HG03103 (cell line): ENCODE results near the gene SULT1C4.
"Not testable (repeated sequence)": the region's sequence is repeated elsewhere in the genome, so short reads cannot be mapped to it uniquely, and the experiment has no call there.

Experiments used
- ATAC-seq: cut with Tn5 transposase; IDR thresholded peaks from one replicate; pipeline ENCODE4 v1.9.1; 2021; ENCODE audit warnings: low read depth; ENCODE audit not compliant: unreplicated experiment

Gene SULT1C4

GRCh38 chr2:108377815-108378630, at the start of gene SULT1C4:
Gene SULT1C4 (plus strand): TSS chr2:108377954. CDS start chr2:108378338, 384 bp downstream.
- no peak for ATAC-seq

GRCh38 chr2:108329771-108330170, 48.0 kb upstream of the SULT1C4 start:
- ATAC-seq = no peak

- ATAC-seq = no peak
Measured at GRCh38 chr2:108330979-108331378, 46.8 kb upstream of the SULT1C4 start.

- ATAC-seq = no peak
Measured at GRCh38 chr2:108345951-108346350, 31.8 kb upstream of the SULT1C4 start.

DNA sequence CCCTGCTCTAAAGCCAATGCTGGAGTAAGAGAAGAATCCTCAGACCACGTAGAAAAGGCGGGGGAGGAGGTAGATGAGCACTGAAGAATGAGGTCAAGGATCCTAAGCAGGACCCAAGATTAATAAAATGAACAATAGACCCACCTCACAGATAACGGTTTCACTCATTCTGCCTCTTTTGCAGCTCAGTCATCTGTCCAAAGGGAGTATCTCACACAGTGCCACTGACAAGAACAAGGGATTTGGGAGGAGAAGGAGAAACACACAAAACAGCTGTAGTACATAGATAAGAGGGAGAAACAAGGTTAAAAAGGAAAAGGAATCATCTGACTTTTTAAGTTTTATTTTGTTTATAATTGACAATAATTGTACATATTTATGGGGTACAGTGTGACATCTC, 30.9 kb upstream of the SULT1C4 start:
- no peak for ATAC-seq

DNA sequence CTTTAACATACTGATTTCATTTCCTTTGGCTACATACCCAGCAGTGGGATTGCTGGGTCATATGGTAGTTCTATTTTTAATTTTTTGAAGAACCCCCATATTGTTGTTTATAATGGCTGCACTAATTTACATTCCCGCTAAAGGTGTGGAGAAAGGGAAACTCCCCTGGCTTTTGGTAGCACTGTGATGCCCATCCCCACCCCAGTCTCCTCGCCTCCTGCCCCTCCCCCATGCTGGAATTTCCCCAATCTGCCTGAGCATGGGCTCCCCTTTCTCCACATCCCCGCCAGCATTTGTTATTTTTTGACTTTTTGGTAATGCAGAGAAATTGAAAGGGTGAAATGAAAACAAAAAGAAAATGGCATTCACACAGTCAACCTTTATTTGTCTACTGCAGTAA, 30.0 kb upstream of the SULT1C4 start:
- no peak for ATAC-seq

DNA sequence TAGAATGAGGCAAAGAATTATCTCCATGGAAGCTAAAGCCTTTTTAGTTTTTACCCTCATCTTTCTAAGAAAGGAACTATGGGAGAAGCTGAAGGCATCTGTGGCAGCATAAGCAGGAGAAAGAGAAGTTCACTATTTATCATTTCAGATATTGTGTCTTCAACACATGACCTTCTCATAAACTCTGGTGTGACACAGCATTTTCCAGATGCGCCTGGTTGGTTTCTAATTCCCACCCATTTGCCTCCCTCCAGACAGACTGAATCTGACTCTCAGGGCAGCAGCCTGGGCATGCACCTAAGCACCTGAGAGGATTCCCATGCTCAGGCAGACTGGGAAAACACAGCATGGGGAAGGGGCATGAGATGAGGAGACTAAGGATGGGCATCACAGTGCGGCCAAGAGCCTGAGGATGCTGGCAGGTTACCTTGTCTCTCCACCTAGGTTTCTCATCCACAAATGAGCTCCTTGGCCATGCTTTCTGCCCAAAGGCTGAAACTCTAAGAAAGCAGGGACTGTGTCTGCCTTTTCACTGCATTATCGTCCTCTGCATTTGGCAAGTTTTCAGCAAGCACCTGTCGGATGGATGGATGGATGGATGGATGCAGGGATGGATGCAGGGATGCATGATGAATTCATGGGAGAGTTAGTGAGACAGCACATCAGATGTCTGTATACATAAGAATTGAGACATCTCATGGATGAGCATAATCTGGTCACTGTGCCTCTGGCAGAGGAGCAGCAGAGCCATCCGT, 28.8 kb upstream of the SULT1C4 start:
- ATAC-seq = no peak

- no peak for ATAC-seq
Measured at GRCh38 chr2:108349571-108349928, 28.2 kb upstream of the SULT1C4 start.

DNA sequence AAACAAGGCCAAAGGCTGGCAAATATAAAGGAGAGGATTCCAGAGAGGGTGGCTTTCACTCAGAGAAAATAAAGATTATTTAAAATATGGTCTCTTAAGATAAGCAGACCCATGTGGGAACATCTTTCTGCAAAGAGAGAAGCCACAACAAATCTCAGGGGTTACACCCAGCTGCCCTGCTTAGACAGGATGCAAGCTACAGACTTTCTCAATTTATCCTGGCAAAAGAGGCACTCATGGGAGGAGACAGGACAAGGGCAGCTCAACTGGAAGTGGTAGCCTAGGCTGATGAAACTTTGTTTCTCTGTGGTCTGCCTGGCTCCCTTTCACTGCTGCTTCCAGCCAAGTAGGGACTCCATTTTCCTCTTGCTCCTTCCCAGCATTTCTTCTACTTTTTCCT, 25.9 kb upstream of the SULT1C4 start:
- ATAC-seq = no peak

- no peak for ATAC-seq
Measured at GRCh38 chr2:108354136-108354535, 23.6 kb upstream of the SULT1C4 start.

- no peak for ATAC-seq
Measured at GRCh38 chr2:108355906-108356734, 21.6 kb upstream of the SULT1C4 start.

- ATAC-seq = not testable (repeated sequence)
Measured at GRCh38 chr2:108359336-108359735, 18.4 kb upstream of the SULT1C4 start.

DNA sequence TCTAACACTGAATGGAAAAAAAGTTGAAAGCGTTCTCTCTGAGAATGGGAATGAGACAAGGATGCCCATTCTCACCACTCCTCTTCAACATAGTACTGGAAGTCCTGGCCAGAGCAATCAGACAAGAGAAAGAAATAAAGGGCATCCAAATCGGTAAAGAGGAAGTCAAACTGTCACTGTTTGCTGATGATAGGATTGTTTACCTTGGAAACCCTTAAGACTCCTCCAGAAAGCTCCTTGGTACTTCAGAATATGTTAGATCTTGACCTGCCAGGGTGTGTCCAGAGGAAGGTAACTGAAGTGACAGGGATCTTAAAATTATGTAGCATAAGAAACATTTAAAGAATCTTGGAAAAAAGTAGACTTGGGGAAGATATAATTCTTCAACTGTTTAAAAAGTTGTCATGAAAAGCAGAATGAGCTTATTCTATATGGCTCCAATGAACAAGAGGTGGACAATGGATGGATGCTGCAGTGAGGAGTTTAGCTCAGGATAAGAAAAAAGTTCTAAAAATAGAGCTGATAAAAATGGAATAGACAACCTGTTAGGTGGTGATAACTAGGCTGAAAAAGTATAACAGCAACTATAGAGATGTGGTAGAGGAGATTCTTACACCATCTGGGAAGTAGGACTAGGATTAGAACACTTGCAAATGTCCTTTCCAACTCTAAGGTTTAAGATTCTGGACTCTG, 16.8 kb upstream of the SULT1C4 start:
- no peak for ATAC-seq

DNA sequence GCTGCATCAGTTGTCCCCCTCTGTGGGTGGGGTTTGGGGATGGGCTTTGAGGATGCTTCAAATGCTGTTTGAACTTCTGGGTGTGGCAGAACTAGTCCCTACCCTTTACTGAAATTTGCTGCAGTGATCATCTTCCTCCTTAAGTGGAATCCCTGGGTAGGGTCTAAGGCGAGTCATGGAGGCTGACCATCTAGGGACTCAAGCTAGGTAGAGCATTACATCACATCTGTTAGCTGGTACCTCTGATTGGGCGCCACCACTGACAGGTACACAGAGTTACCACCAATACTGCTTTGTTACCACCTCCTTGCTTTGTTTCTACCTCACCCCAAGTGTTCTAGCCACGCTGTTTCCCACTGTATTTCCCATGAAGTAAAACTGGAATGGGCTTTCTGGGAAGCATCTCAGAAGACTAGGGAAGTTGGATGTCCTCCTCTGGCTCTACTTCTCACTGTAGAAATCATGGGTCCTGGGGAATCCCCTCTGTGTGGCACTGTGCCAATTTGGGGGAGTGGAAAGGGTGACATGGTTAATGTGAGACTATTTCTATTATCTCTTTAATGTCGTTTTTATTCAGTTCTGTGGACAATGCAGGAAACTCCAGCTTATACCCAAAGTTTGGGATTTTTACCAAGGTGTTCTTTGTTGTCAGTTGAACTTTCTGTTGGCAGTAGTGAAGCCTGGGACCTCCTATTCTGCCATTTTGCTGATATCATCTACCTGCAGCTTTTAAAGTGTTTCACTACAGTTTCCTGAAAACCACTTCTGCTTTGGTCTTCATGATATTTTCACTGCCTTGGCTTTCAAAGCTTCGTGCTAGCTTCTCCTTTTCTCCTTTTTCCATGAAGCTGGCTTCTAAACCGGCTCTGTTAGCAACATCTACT, 14.5 kb upstream of the SULT1C4 start:
- peak; percentile 67 for ATAC-seq

DNA sequence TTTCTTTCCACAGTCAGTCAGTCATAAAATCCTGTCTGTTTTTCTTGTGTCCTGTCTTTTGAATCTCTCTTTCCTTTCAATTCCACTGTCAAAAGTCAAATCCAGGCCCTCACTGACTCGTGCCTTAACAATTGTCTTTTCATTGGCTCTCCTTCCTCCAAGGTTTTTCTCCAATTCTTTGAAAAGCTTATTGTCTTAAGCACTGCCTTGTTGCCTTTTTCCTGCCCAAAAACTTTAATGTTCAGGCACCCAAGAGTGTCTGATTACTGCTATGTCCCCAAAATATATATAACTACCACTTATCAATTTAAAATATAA, 13.9 kb upstream of the SULT1C4 start:
- no peak for ATAC-seq

GRCh38 chr2:108364676-108365297, 13.0 kb upstream of the SULT1C4 start:
- ATAC-seq = no peak

- no peak for ATAC-seq
Measured at GRCh38 chr2:108365656-108366055, 12.1 kb upstream of the SULT1C4 start.

GRCh38 chr2:108367014-108367413, 10.7 kb upstream of the SULT1C4 start:
- ATAC-seq = no peak

DNA sequence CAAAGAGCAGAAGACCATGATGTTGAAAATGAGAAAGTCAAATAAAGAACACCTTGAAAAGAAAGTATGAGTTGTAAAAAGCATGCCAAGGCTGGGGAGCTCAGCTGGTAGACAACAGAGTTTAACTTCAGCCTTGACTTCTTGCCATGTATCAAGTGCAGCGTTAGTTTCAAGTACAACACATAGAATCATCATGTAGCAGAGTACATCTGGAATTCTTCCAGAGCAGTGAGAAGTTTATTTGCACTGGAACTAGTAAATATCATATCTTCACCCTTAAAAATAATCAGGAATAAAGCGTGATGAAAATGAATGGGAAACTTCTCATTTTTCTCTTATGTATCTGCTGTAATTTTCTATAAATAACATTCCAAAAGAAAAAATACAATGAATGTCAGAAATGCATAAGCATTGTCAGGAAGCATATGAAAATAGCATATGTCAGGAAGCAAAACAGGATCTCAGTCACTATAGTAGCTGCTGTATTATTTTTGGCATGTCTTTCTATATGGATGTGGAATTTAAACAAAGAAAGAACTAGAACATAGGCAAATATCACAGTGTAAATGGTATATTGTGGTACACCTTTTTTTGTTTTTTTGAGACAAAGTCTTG, 10.1 kb upstream of the SULT1C4 start:
- no peak for ATAC-seq
